ENCODE measurements around the gene ARMC9. TPM values are rescaled to one million over a fixed set of nuclear protein-coding genes. Genes with fewer than 3 reads are reported as not detected.

The ARMC9 gene
- total RNA-seq, 4 donors from 2014 or later, result 2.2 to 6.9 (median 5.3) TPM

DNA sequence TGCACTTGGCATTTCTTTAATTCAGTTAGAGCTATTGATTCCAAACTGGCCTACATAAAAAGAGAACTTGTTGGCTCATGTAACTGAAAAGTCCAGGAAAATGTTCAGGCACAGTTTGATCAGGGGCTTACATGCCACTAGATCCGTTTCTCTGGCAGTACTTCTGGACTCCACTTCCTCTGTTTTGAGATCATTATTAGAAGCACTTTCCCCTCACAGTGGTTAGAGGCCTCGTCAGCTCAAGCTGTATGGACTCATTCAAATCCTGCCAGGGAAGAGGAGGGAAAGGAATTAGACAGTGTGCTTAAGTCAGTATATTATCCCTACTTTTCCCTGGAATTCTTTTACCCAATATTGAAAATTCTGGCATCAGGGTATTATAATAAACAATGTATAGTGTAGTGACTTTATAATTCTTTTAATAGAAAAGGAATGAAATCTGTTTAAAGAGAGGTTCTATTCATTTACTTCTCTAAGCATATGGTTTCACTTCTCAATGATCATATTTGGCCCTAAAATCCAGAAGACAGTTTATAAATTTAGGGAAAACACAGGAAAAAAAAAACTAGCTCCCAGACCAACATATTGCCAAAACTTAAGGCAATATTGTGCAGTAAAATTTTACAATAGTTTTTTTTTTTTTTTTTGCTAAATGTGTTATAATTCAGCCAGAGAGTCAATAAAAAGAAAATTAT is 92.0 kb downstream of the ARMC9 start:
- WGBS, 2 donors, result 32 to 36% methylated on average over 2 of the region's 2 CpGs
- no peak for TF ChIP-seq POLR2A (IDR thresholded peaks at IDR 0.05)
- TF ChIP-seq, protein P1, sequence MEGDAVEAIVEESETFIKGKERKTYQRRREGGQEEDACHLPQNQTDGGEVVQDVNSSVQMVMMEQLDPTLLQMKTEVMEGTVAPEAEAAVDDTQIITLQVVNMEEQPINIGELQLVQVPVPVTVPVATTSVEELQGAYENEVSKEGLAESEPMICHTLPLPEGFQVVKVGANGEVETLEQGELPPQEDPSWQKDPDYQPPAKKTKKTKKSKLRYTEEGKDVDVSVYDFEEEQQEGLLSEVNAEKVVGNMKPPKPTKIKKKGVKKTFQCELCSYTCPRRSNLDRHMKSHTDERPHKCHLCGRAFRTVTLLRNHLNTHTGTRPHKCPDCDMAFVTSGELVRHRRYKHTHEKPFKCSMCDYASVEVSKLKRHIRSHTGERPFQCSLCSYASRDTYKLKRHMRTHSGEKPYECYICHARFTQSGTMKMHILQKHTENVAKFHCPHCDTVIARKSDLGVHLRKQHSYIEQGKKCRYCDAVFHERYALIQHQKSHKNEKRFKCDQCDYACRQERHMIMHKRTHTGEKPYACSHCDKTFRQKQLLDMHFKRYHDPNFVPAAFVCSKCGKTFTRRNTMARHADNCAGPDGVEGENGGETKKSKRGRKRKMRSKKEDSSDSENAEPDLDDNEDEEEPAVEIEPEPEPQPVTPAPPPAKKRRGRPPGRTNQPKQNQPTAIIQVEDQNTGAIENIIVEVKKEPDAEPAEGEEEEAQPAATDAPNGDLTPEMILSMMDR (IDR thresholded peaks at IDR 0.05), result no peak
- DNase-seq (ENCODE audit: low spot score in 2 of 2), result no peak
- intact Hi-C loops (cut with DNase I; ENCODE audit: low total_unique reads), result no loop called here
- no peak overlapping the region for H3K4me3 ChIP-seq (ENCODE audit: low read depth, poor library complexity, severe bottlenecking)

DNA sequence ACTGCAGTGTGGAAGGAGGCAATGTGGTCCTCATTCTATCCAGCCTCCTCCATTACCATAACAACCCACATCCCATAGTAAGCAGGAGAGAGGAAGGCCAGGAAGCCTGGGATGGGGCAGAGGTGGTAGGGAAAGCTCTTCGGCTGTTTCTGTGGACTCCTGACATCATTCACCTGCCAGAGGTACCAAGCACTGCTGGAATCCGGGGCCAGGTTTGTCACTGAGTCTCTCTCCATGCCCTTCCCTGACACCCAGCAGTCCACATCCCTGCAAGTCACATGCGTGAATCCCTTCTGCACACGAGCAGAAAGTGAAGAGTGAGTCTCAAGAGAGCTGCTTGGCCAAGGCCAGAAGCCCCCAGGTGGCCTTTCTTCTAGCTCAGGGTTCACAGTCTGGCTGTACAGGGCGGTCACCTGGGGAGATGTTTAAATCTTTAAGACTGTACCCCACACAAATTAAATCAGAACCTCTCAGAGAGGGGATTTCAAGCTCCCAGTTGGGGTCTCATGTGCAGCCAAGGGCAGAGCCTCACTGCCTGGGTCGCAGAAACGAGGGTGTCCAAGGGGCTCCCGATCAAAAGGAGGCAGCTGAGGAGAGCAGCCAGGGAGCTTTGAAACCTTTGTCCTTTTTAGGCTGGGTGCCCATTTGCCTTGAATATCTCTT is 94.2 kb downstream of the ARMC9 start:
- TF ChIP-seq POLR2A (IDR thresholded peaks at IDR 0.05), result no peak
- DNase-seq (ENCODE audit: low spot score in 2 of 2), result peak in 1 of 2 donors; percentile 68
- no peak overlapping the region for H3K4me3 ChIP-seq (ENCODE audit: low read depth, poor library complexity, severe bottlenecking)
- intact Hi-C loops (cut with DNase I; ENCODE audit: low total_unique reads), result no loop called here
- 90 to 91% methylated on average over 8 of the region's 8 CpGs for WGBS, 2 donors

DNA sequence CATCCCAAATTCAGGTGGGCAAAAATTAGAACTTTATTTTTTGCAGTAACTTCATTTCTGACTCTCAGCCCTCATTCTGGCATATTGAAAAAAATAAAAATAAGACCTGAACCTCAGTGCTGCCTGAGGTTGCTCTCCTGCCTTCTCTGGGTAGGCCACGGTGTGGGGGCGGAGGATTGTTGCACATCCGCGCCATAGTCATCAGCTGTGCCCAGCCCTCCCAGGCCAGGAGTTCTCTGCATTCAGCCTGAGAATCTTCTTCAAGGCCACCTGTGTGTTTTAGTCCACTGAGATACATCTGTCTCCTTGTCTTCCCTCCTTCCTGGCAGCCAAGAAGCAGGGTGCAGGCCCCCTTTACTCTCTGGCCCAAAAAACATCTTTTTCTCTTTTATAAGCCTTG is 94.7 kb downstream of the ARMC9 start:
- DNase-seq (ENCODE audit: low spot score in 2 of 2), result peak in 1 of 2 donors; percentile 58
- 91 to 94% methylated on average over 4 of the region's 4 CpGs for WGBS, 2 donors
- intact Hi-C loops (cut with DNase I; ENCODE audit: low total_unique reads), result no loop called here
- TF ChIP-seq POLR2A (IDR thresholded peaks at IDR 0.05), result no peak
- TF ChIP-seq, protein P1 (IDR thresholded peaks at IDR 0.05), result no peak
- no peak overlapping the region for H3K4me3 ChIP-seq (ENCODE audit: low read depth, poor library complexity, severe bottlenecking)

DNA sequence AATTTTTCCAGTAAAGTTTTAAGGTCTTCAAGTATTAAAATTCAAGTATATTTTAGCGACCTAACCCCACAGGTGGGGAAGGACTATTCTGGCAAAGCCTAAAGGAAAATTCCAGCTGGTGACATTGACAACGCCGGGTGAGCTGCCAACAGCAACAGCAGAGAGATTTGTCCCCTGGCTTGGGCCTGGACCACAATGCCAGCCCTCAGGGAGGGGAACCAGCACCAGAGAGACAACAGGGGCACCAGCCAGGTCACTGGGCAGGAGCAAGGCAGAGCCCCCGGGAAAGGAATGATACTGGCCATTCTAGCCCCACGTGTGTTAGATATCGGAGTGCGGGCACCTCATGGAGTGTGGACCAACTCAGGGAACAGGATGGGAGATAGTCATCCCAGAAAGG is 95.7 kb downstream of the ARMC9 start:
- intact Hi-C loops (cut with DNase I; ENCODE audit: low total_unique reads), result no loop called here
- WGBS, 2 donors, result 83 to 90% methylated on average over 7 of the region's 7 CpGs
- no peak overlapping the region for H3K4me3 ChIP-seq (ENCODE audit: low read depth, poor library complexity, severe bottlenecking)
- DNase-seq (ENCODE audit: low spot score in 2 of 2), result peak in 1 of 2 donors; percentile 78
- TF ChIP-seq, protein P1 (IDR thresholded peaks at IDR 0.05), result no peak
- TF ChIP-seq POLR2A (IDR thresholded peaks at IDR 0.05), result no peak

DNA sequence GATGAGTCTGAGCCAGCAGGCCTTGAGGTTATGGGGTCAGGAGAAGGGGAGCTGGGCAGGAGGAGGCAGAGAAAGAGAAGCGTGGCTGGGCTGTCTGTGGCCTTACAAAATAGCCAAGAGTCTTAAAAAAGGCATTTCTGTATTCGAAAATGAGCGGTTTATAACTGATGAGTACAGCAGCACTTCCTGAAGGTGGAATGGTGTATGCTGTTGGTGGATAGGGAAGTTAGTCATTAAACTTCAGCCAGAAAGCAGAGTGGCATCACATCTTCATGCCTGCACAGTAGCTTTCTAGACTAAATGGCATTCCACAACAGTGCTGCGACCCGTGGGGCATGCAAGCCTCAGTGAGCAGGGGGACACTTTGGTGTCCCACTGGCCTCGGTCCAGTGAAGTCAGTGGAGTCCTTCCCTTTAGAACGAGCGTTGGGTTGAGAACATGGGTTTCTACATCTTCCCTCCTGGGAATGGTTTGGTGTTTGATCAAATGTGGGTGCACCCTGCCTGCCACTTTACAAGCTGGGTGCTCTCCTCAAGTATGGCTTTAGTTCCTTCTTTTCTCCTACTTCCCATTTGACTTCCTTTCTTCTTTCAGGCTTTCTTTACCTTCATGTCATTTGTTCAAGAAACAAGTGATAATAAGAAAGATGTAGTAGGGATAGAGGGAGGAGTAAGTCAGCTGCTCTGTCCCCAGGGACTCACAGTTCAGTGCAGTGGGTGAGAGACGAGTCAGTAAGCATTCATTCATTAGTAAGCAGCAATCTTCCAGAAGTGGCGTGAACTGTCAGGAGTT is 96.3 kb downstream of the ARMC9 start:
- TF ChIP-seq, protein P1 (IDR thresholded peaks at IDR 0.05), result no peak
- no peak for TF ChIP-seq POLR2A (IDR thresholded peaks at IDR 0.05)
- 84 to 85% methylated on average over 10 of the region's 10 CpGs for WGBS, 2 donors
- no peak overlapping the region for H3K4me3 ChIP-seq (ENCODE audit: low read depth, poor library complexity, severe bottlenecking)
- intact Hi-C loops (cut with DNase I; ENCODE audit: low total_unique reads), result no loop called here
- peak in 1 of 2 donors; percentile 80 for DNase-seq (ENCODE audit: low spot score in 2 of 2)

DNA sequence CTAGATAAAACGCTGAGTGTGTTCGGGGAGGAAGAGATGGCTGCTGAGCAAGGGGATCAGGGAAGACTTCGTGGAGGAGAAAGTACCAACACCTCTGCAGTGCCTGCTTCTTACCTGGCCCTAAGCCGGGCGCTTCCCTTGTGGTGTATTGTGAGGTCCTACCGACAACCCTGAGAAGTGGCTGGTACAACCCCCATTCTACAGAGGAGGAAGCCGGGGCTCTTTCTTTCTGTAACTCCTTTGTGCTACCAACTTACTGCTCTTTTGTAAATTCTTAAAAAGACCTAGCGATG is 96.9 kb downstream of the ARMC9 start:
- DNase-seq (ENCODE audit: low spot score in 2 of 2), result peak in 1 of 2 donors; percentile 78

More for the DNA sequence above, 96.9 kb downstream of the ARMC9 start:
- WGBS, 2 donors, result 87 to 91% methylated on average over 8 of the region's 8 CpGs
- no peak for TF ChIP-seq POLR2A (IDR thresholded peaks at IDR 0.05)
- TF ChIP-seq, protein P1 (IDR thresholded peaks at IDR 0.05), result no peak
- intact Hi-C loops (cut with DNase I; ENCODE audit: low total_unique reads), result no loop called here
- no peak overlapping the region for H3K4me3 ChIP-seq (ENCODE audit: low read depth, poor library complexity, severe bottlenecking)

Data from lower leg skin (tissue), 4 donors.